WTC11 (cell line): ENCODE data around the gene SLC1A7.

Experiments used
- ATF3 ChIP-seq: sonication (generic); formaldehyde crosslinking; conservative IDR thresholded peaks from 2 replicates; pipeline ENCODE4 v1.8.1; 2022; ENCODE audit warnings: mild to moderate bottlenecking, missing genetic modification reagents
- CTCF ChIP-seq: fragments of 200-600 bp; IDR thresholded peaks from 2 replicates; pipeline ENCODE4 v1.8.0; 2022; ENCODE audit warnings: antibody characterized with exemption
- FOXP1 ChIP-seq: sonication (generic); formaldehyde crosslinking; IDR thresholded peaks from 2 replicates; pipeline ENCODE4 v1.8.0; 2022; ENCODE audit warnings: missing genetic modification reagents, mild to moderate bottlenecking, moderate library complexity, borderline replicate concordance
- MAX ChIP-seq: sonication (generic); formaldehyde crosslinking; IDR thresholded peaks from 2 replicates; pipeline ENCODE4 v1.8.0; 2022; ENCODE audit warnings: mild to moderate bottlenecking, missing genetic modification reagents
- PRDM15 ChIP-seq: sonication (generic); formaldehyde crosslinking; IDR thresholded peaks from 2 replicates; pipeline ENCODE4 v1.8.0; 2022; ENCODE audit warnings: missing genetic modification reagents
- PREB ChIP-seq: sonication (generic); formaldehyde crosslinking; IDR thresholded peaks from 2 replicates; pipeline ENCODE4 v1.8.1; 2022; ENCODE audit warnings: mild to moderate bottlenecking, missing genetic modification reagents, moderate library complexity, borderline replicate concordance
- SMAD3 ChIP-seq: sonication (generic); formaldehyde crosslinking; IDR thresholded peaks from 2 replicates; pipeline ENCODE4 v1.8.0; 2022; ENCODE audit warnings: missing genetic modification reagents, mild to moderate bottlenecking, borderline replicate concordance
- SP1 ChIP-seq: sonication (generic); formaldehyde crosslinking; conservative IDR thresholded peaks from 2 replicates; pipeline ENCODE4 v1.8.1; 2022; ENCODE audit warnings: missing genetic modification reagents
- USF1 ChIP-seq: sonication (generic); formaldehyde crosslinking; IDR thresholded peaks from 2 replicates; pipeline ENCODE4 v1.8.0; 2022; ENCODE audit warnings: mild to moderate bottlenecking, missing genetic modification reagents
- USF2 ChIP-seq: sonication (generic); formaldehyde crosslinking; IDR thresholded peaks from 2 replicates; pipeline ENCODE4 v1.8.1; 2023; ENCODE audit warnings: mild to moderate bottlenecking, missing genetic modification reagents, moderate library complexity
- ZNF263 ChIP-seq: sonication (generic); formaldehyde crosslinking; IDR thresholded peaks from 2 replicates; pipeline ENCODE4 v1.8.1; 2022; ENCODE audit warnings: low read depth, mild to moderate bottlenecking, moderate library complexity, missing genetic modification reagents
- ZNF317 ChIP-seq: sonication (generic); formaldehyde crosslinking; IDR thresholded peaks from 2 replicates; pipeline ENCODE4 v1.8.1; 2023; ENCODE audit warnings: low read depth, mild to moderate bottlenecking, moderate library complexity, missing genetic modification reagents, borderline replicate concordance
- ZNF423 ChIP-seq: fragments of 250-450 bp; sonication (Bioruptor Pico); IDR thresholded peaks from 2 replicates; pipeline ENCODE4 v2.1.2; 2022; ENCODE audit warnings: mild to moderate bottlenecking, moderate library complexity

GRCh38 chr1:53139951-53140361 is 2.5 kb downstream of the SLC1A7 start:
- no peak for TF ChIP-seq FOXP1 (CRISPR knock-in tag)
- TF ChIP-seq ZNF423: no peak
- no peak for TF ChIP-seq CTCF
- TF ChIP-seq USF1 (CRISPR knock-in tag): no peak
- TF ChIP-seq SMAD3 (CRISPR knock-in tag): no peak
- TF ChIP-seq SP1 (CRISPR knock-in tag): no peak
- no peak for TF ChIP-seq MAX (CRISPR knock-in tag)
- TF ChIP-seq ZNF263 (CRISPR knock-in tag): no peak
- TF ChIP-seq ATF3 (CRISPR knock-in tag): no peak
- no peak for TF ChIP-seq PRDM15 (CRISPR knock-in tag)
- no peak for TF ChIP-seq ZNF317 (CRISPR knock-in tag)
- TF ChIP-seq PREB (CRISPR knock-in tag): no peak
- TF ChIP-seq USF2 (CRISPR knock-in tag): no peak
